C1 segment of cervical spinal cord (tissue), 14 donors: ENCODE results near the gene XRCC4.

Experiments
- DNase-seq, 14 donors: peaks; one replicate each; lab custom pipeline; 2025; lab: John Stamatoyannopoulos, UW

Gene XRCC4

GRCh38 chr5:83378624-83379289, 301.4 kb downstream of the XRCC4 start:
- DNase-seq = no peak

GRCh38 chr5:83385812-83386211, 308.5 kb downstream of the XRCC4 start:
- no peak for DNase-seq

- no peak for DNase-seq
Measured at GRCh38 chr5:83387041-83387440, 309.7 kb downstream of the XRCC4 start.

- no peak for DNase-seq
Measured at GRCh38 chr5:83388608-83389007, 311.3 kb downstream of the XRCC4 start.

GRCh38 chr5:83392766-83393503, 315.6 kb downstream of the XRCC4 start:
- DNase-seq = no peak

- DNase-seq = no peak
Measured at GRCh38 chr5:83393504-83393866, 316.1 kb downstream of the XRCC4 start.

GRCh38 chr5:83394190-83394589, 316.8 kb downstream of the XRCC4 start:
- no peak for DNase-seq

GRCh38 chr5:83396662-83397061, 319.3 kb downstream of the XRCC4 start:
- no peak for DNase-seq

GRCh38 chr5:83397658-83398057, 320.3 kb downstream of the XRCC4 start:
- DNase-seq = no peak

- no peak for DNase-seq
Measured at GRCh38 chr5:83400241-83400640, 322.9 kb downstream of the XRCC4 start.

- no peak for DNase-seq
Measured at GRCh38 chr5:83400701-83401100, 323.4 kb downstream of the XRCC4 start.

- DNase-seq = no peak
Measured at GRCh38 chr5:83401122-83401731, 323.9 kb downstream of the XRCC4 start.

GRCh38 chr5:83401775-83402174, 324.4 kb downstream of the XRCC4 start:
- no peak for DNase-seq
